Spleen (tissue), 7 donors: ENCODE data around the gene FKBP9.

Source experiments
- POLR2A ChIP-seq, 3 donors: fragments of 450-650 bp; IDR thresholded peaks; one replicate each; pipeline ENCODE4 v1.5.1; 2017; ENCODE audit warnings: antibody characterized with exemption in 3 of 3, mild to moderate bottlenecking in 1 of 3
- TF ChIP-seq, protein P1 (sequence below), 11 experiments: fragments of 200-600 bp in 7 of 11; fragments of 450-650 bp in 4 of 11; sonication (generic) in 4 of 11; IDR thresholded peaks in 8 of 11; conservative IDR thresholded peaks in 3 of 11; 1 replicate in 7 of 11; 2 replicates in 4 of 11; pipeline versions ENCODE4 v1.4.0 to v1.8.0; 2016 to 2021; ENCODE audit warnings: antibody characterized with exemption in 11 of 11, inconsistent platforms in 4 of 11, mild to moderate bottlenecking in 1 of 11
- donor health status: DM: no; HTN: no; CAD: no; lungs with moderate emphysema.
- donor health status: DM: no; HTN: no; CAD: no.
- donor health status: DM: no; HTN: no; CAD: no.

GRCh38 chr7:33053721-33054120 is 96.5 kb downstream of the FKBP9 start:
- TF ChIP-seq, protein P1, sequence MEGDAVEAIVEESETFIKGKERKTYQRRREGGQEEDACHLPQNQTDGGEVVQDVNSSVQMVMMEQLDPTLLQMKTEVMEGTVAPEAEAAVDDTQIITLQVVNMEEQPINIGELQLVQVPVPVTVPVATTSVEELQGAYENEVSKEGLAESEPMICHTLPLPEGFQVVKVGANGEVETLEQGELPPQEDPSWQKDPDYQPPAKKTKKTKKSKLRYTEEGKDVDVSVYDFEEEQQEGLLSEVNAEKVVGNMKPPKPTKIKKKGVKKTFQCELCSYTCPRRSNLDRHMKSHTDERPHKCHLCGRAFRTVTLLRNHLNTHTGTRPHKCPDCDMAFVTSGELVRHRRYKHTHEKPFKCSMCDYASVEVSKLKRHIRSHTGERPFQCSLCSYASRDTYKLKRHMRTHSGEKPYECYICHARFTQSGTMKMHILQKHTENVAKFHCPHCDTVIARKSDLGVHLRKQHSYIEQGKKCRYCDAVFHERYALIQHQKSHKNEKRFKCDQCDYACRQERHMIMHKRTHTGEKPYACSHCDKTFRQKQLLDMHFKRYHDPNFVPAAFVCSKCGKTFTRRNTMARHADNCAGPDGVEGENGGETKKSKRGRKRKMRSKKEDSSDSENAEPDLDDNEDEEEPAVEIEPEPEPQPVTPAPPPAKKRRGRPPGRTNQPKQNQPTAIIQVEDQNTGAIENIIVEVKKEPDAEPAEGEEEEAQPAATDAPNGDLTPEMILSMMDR (IDR thresholded peaks at IDR 0.05 in 8 of 11, conservative IDR thresholded peaks at IDR 0.05 in 3 of 11), result no peak
- no peak for TF ChIP-seq POLR2A (IDR thresholded peaks at IDR 0.05)
